HL-60 (cell line): ENCODE results near the gene KAZN.

Experiments used
- CTCF ChIP-seq: IDR thresholded peaks from one replicate; pipeline ENCODE4 v1.5.1; 2011; ENCODE audit warnings: low read length, control low read depth, inconsistent platforms; ENCODE audit not compliant: insufficient read depth
- GABPA ChIP-seq: IDR thresholded peaks from 2 replicates; pipeline ENCODE4 v1.6.1; 2012; ENCODE audit warnings: low read depth
- POLR2AphosphoS5 ChIP-seq: IDR thresholded peaks from 2 replicates; pipeline ENCODE4 v1.6.1; 2012; ENCODE audit warnings: low read depth
- REST ChIP-seq: IDR thresholded peaks from 2 replicates; pipeline ENCODE4 v1.6.1; 2012; ENCODE audit warnings: low read depth; ENCODE audit not compliant: insufficient replicate concordance

- TF ChIP-seq CTCF (no peak), REST (no peak), POLR2AphosphoS5 (no peak), GABPA (no peak)
These were observed 316.0 kb downstream of the KAZN start for GRCh38 chr1:14914351-14914988.
